Tibial nerve (tissue), 4 donors: Measurements from ENCODE around the gene ATP1B4. TPM values are rescaled to one million over a fixed set of nuclear protein-coding genes. Genes with fewer than 3 reads are reported as not detected.

Experiments used
- DNase-seq, 2 donors: peaks; one replicate each; pipeline ENCODE4 v3.0.0-alpha.2; 2019; ENCODE audit warnings: low spot score in 2 of 2
- H3K27ac ChIP-seq, 4 donors: fragments of 200-600 bp; sonication (generic) in 3 of 4; one replicate each; pipeline ENCODE4 v1.5.1; 2017 to 2019; ENCODE audit warnings: mild to moderate bottlenecking in 1 of 4
- H3K27me3 ChIP-seq, 2 donors: fragments of 200-600 bp; sonication (generic) in 1 of 2; one replicate each; pipeline versions ENCODE4 v1.5.1 to v1.6.0; 2017 to 2019
- H3K36me3 ChIP-seq, 3 donors: fragments of 200-600 bp; sonication (generic); one replicate each; pipeline ENCODE4 v1.5.1; 2018 to 2019
- H3K4me1 ChIP-seq, 4 donors: fragments of 200-600 bp; sonication (generic) in 3 of 4; one replicate each; pipeline ENCODE4 v1.5.1; 2017 to 2019
- H3K4me3 ChIP-seq, 4 donors: fragments of 200-600 bp; sonication (generic) in 3 of 4; one replicate each; pipeline ENCODE4 v1.5.1; 2017 to 2019; ENCODE audit warnings: mild to moderate bottlenecking in 1 of 4, moderate library complexity in 1 of 4
- H3K9me3 ChIP-seq, 4 donors: fragments of 200-600 bp; sonication (generic) in 3 of 4; one replicate each; pipeline ENCODE4 v1.5.1; 2017 to 2019
- CTCF ChIP-seq, 5 experiments: fragments of 200-600 bp in 3 of 5; fragments of 450-650 bp in 2 of 5; sonication (generic) in 3 of 5; IDR thresholded peaks; one replicate each; pipeline ENCODE4 v1.5.1; 2016 to 2019; ENCODE audit warnings: antibody characterized with exemption in 5 of 5, mild to moderate bottlenecking in 3 of 5, moderate library complexity in 2 of 5
- EP300 ChIP-seq, 2 donors: sonication (generic); formaldehyde crosslinking; IDR thresholded peaks; one replicate each; pipeline ENCODE4 v1.6.1; 2017; ENCODE audit warnings: antibody characterized with exemption in 2 of 2, mild to moderate bottlenecking in 1 of 2
- POLR2A ChIP-seq, 2 donors: fragments of 450-650 bp; IDR thresholded peaks; one replicate each; pipeline ENCODE4 v1.6.1; 2017; ENCODE audit warnings: antibody characterized with exemption in 2 of 2, mild to moderate bottlenecking in 2 of 2, moderate library complexity in 2 of 2
- WGBS, 2 donors: methylation state at CpG; one replicate each; pipeline ENCODE4 v1.1.5; 2018; 5-methylcytosine and 5-hydroxymethylcytosine counted together
- total RNA-seq, 4 donors: library from RNA; depleted of rRNA; stranded (reverse); fragments of >200 nt; gene quantifications; one replicate each; pipeline ENCODE4 v1.1.0, GENCODE V29; 2016

The ATP1B4 gene
- total RNA-seq, 4 donors from 2014 or later = not detected

GRCh38 chrX:120321520-120322281 is 40.2 kb upstream of the ATP1B4 start:
- Histone ChIP-seq H3K27me3 (peaks cover 0 to 12% of the 10 kb centered on the region in 2 donors), H3K4me3 (no peak overlapping the region), H3K27ac (no peak overlapping the region), H3K36me3 (no peaks in the 10 kb centered on the region), H3K9me3 (no peaks in the 10 kb centered on the region), H3K4me1 (no peaks in the 10 kb centered on the region)
- DNase-seq = no peak
- TF ChIP-seq EP300 (IDR thresholded peaks at IDR 0.05) (no peak), POLR2A (IDR thresholded peaks at IDR 0.05) (no peak), CTCF (IDR thresholded peaks at IDR 0.05) (no peak)
- 76 to 85% methylated on average over 4 of the region's 4 CpGs for WGBS, 2 donors

GRCh38 chrX:120331116-120331515 is 30.8 kb upstream of the ATP1B4 start:
- Histone ChIP-seq H3K9me3 (peaks cover 0 to 3% (median 0%) of the 10 kb centered on the region in 4 donors), H3K27me3 (no peaks in the 10 kb centered on the region), H3K4me3 (no peak overlapping the region), H3K27ac (no peak overlapping the region), H3K4me1 (no peaks in the 10 kb centered on the region), H3K36me3 (no peaks in the 10 kb centered on the region)
- no peak for TF ChIP-seq EP300 (IDR thresholded peaks at IDR 0.05)
- TF ChIP-seq CTCF (IDR thresholded peaks at IDR 0.05) = no peak
- no peak for TF ChIP-seq POLR2A (IDR thresholded peaks at IDR 0.05)
- DNase-seq = no peak
- 81 to 100% methylated on average over 2 of the region's 2 CpGs for WGBS, 2 donors

- peaks cover 0 to 16% (median 6%) of the 10 kb centered on the region in 4 donors for H3K9me3 ChIP-seq
- TF ChIP-seq POLR2A (IDR thresholded peaks at IDR 0.05) (no peak), EP300 (IDR thresholded peaks at IDR 0.05) (no peak), CTCF (IDR thresholded peaks at IDR 0.05) (no peak)
- H3K36me3 ChIP-seq = no peaks in the 10 kb centered on the region
- no peaks in the 10 kb centered on the region for H3K4me1 ChIP-seq
- no peaks in the 10 kb centered on the region for H3K27me3 ChIP-seq
- H3K27ac ChIP-seq = no peak overlapping the region
- DNase-seq = no peak
- WGBS, 2 donors = 71 to 85% methylated on average over 1 of the region's 1 CpG
- H3K4me3 ChIP-seq = no peak overlapping the region
These were observed 29.5 kb upstream of the ATP1B4 start for GRCh38 chrX:120332394-120332793.

- no peak for DNase-seq
- no peak overlapping the region for H3K27ac ChIP-seq
- H3K4me3 ChIP-seq = no peak overlapping the region
- no peaks in the 10 kb centered on the region for H3K36me3 ChIP-seq
- TF ChIP-seq CTCF (IDR thresholded peaks at IDR 0.05) (no peak), POLR2A (IDR thresholded peaks at IDR 0.05) (no peak), EP300 (IDR thresholded peaks at IDR 0.05) (no peak)
- H3K9me3 ChIP-seq = peaks cover 0 to 24% (median 10%) of the 10 kb centered on the region in 4 donors
- H3K27me3 ChIP-seq = no peaks in the 10 kb centered on the region
- H3K4me1 ChIP-seq = no peaks in the 10 kb centered on the region
- 46 to 88% methylated on average over 2 of the region's 2 CpGs for WGBS, 2 donors
These were observed 27.7 kb upstream of the ATP1B4 start for GRCh38 chrX:120334151-120334550.

- no peaks in the 10 kb centered on the region for H3K36me3 ChIP-seq
- no peaks in the 10 kb centered on the region for H3K27me3 ChIP-seq
- H3K9me3 ChIP-seq = peaks cover 0 to 29% (median 11%) of the 10 kb centered on the region in 4 donors
- TF ChIP-seq EP300 (IDR thresholded peaks at IDR 0.05) (no peak), CTCF (IDR thresholded peaks at IDR 0.05) (no peak), POLR2A (IDR thresholded peaks at IDR 0.05) (no peak)
- no peak overlapping the region for H3K27ac ChIP-seq
- H3K4me3 ChIP-seq = no peak overlapping the region
- H3K4me1 ChIP-seq = no peaks in the 10 kb centered on the region
- 78 to 89% methylated on average over 1 of the region's 1 CpG for WGBS, 2 donors
- no peak for DNase-seq
These were observed 27.3 kb upstream of the ATP1B4 start for GRCh38 chrX:120334603-120335002.
